Fibroblast of peridontal ligament (primary cell): Measurements from ENCODE around the gene FGGY.
"Not testable (repeated sequence)": the region's sequence is repeated elsewhere in the genome, so short reads cannot be mapped to it uniquely, and the experiment has no call there.

Source experiments
- DNase-seq: peaks from one replicate; pipeline ENCODE4 v3.0.0-alpha.2; 2010; ENCODE audit errors: extremely low read depth

FGGY gene

DNA sequence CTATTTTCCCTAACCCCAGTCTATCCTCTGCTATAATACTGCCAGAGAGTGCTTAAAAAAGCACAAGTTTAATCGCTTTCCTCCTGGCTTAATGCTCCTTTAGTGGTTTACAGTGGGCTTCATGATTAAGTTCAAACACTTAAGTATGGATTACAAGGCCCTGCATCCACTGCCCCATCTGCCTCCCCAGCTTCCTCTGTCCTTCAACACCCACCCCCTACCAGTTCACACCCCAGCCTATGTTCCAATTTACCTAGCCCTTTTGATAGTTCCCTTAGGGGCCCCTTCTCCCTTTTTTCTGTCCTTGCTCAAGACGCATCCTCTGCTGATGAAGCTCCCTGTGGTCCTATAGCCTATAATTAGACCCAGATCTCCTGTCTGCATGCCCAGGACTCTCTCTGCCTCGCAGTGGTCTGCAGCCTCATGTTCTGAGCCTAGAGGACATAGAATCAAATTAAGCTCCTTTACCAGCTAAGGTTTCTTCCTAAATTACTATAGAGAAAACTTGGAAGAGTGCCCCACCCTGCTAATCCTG lies 212.5 kb downstream of the FGGY start:
- DNase-seq: peak; percentile 52

DNA sequence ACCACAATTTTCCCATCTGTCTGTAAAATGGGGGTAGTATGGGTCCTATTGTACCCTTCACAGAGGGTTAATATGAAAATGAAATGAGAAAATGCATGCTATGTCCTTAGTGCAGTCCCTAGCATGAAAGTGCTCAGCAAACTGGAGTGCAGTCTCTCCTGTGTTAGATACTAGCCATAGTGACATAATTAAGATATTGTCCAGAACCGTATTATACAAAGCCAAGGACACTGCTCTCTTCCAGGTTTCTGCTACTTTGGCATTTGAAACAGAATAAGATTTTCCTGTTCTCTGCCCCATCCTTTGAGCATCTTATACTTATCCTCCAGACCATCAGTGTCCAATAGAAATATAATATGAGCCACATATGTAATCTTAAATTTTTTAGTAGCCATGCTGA lies 213.4 kb downstream of the FGGY start:
- DNase-seq: no peak

DNA sequence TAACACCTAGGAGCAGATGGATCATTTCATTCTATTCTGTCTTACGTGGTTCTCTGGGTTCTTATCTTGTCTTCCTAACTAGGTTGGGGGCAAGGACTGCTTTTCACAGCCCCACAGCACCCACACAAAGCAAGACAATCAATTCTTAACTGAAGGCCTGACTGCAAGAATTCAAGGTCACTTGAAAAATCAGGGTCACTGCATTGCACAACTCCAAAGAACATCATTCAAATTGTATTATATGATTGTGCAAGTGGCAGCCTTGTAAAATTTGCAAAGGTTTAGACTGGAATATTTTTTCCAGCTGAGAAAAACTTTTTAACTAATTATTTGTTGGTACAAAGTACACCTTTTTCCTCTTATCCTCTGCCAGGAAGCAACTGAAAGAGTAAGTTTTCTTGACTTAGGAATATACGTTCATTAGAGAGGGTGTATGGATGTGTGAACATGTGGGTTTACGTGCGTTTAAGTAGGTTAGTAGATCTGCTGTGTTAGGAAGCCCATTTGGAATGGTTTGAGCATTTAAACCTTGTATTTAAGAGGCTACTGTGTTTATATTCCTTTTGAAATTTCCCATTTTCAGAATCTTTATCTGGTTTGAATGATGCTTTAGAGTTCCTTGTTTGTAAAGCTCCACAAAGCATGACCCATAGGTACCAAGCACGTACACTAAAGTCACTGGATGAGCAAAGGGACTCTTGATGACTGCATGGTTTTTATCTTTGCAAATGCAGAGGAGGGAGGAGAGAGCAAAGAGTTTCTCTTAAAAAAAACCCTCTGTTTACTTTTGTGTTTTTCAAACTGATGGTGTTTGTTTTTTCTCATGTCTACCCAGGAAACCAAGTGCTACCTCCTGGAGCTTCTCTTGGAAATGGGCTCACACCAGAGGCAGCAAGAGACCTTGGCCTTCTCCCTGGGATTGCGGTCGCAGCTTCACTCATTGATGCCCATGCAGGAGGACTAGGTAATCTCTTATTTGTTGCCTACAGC lies 214.9 kb downstream of the FGGY start:
- peak; percentile 56 for DNase-seq

DNA sequence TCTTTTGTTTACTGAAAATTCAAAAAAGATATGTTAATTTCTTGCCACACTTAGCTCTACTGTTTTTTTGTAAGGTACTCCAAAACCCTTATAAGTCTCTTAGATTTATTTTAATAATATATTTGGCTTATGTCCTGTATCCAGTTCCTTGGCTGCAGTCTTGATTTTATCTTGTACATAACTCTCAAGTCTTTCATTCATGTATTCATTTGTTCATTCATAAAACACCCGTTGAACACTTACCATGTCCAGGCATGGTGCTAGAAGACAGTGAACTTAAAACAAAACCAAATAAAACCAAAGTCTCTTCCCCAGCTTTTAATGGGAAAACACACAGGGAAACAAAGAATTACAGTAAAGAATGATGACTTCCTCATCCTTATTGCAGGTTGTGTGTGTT lies 215.8 kb downstream of the FGGY start:
- no peak for DNase-seq

DNA sequence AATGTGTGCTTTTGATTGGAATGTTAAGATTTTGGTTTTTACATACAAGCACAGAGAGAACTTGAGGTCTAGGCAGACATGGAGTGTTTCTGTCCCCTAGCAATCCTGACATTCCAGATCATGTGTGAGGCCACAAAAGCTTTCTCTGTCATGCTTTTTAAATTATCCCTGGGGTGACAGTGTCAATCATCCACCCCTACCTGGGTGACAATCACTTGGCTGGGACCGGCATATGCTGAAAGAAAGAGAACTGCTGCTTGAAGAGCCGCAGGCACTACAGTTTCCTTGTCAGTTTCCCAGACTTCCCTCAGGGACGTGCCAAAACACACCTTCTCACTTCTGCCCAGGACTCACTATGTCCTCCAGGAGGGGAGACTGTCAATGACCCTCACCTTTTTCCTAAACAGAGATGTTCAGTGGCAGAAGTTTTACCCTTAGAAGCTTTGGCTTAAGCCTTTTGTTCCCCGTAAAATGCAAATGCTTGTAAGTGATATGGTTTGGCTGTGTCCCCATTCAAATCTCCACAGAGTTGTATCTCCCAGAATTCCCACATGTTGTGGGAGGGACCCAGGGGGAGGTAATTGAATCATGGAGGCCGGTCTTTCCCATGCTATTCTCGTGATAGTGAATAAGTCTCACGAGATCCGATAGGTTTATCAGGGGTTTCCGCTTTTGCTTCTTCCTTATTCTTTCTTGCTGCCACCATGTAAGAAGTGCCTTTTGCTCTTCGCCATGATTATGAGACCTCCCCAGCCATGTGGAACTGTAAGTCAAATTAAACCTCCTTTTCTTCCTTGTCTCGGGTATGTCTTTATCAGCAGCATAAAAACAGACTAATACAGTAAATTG lies 217.4 kb downstream of the FGGY start:
- no peak for DNase-seq

DNA sequence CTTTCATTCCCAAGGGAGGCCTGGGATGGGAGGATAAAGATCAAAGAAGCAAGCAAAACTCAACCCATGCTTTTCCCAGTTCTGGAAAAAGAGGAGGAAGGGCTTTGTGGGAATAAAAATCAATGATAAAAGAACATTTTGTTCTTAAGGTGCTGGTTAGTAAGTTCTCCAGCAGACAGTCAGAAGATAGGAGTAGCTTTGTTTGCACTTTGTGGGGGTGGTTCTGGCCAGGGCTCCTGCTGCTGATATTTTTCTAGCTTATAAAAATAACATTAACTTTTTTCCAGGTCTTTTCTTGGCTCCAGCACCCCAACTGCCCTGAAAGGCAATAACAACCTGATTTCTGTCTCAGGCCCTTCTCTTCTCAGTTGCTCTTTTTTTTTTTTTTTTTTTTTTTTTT lies 220.0 kb downstream of the FGGY start:
- no peak for DNase-seq

DNA sequence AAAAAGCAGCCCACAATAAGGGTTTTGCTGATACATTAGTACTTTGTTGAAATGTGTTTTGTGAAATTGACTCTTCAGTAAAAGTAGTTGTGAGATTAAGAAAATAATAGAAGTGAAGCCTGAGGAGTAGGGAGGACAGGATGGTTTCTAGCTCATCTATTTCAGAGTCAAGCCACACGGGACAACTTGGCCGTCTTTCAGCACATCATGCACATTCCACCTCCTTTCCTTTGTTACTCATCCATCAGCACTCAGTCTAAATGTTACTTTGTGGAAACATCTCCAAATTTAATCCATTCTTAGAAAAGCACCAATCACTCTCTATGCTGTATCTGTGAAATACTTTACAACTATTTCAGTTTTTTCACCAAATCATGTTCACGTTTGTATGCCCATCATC lies 223.3 kb downstream of the FGGY start:
- DNase-seq: peak; percentile 60

DNA sequence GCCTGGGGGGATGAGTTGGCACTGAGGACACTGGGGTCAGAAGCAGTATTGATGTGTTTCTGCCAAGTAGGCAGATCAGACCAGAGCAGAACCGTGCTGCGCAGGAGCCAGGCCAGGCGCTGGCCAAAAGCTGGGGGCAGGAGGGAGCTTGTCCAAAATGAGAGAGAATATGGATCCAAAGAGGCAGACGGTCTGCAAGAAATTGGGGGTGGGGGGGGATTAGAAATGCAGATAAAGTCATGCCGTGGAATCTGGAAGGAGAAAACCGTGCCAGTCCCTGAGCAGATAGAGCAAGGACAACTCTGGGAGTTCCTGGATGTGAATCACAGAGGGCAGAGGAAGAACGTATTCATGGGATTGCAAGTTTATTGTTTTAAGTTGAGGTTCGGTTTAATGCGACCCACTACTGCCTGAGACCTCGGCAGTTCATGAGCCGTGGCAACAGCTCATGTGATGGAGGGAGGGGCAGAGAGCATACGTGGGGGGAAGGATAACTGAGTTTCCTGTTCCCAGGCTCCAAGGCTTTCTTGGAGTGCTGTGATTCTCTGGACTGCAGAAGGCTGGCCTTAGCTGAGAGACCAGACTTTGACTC lies 224.0 kb downstream of the FGGY start:
- DNase-seq: peak; percentile 86

DNA sequence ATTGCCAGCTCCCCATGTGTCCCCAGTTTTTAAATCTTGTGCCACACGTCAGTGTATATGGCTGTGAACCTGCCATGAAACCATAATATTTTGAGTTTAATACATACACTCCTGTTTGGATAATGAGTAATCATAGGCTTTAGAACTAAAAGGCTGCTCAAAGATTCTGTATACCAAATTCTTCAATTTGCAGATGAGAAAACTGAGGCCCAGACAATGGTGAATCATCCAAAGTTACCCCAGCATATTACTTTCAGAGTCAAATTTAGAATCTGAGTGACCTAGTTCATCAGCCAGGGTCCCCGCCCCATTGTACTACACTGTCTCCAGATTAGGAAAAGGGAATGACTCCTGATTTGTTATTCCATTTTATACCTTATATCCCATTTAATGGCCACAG lies 224.6 kb downstream of the FGGY start:
- no peak for DNase-seq

DNA sequence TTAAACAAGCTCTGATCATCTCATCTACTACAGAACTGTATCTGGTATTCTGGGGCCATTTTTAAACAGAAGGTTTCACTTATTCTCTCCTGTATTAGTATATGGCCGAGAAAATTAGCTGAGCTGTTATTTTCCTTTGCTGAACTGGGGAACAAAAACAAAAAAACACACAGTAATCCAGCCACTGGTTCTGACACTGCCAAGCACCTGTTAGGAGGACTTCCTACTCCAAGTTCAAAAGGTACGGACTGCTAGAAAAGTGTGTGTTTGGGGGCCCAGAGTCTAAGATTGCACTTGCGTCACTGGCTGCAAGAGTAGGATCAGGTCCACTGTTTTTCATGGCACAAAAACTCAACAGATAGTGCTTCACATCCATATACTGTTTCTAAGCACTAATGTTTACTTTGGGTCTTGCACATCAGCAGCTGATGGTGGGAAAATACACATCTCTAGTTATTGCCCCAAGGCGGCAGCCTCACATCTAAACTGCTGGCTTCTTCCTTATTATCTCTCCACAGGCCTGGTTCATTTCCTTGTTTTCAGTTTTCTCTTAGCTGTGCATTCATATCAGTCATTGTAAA lies 226.1 kb downstream of the FGGY start:
- no peak for DNase-seq

DNA sequence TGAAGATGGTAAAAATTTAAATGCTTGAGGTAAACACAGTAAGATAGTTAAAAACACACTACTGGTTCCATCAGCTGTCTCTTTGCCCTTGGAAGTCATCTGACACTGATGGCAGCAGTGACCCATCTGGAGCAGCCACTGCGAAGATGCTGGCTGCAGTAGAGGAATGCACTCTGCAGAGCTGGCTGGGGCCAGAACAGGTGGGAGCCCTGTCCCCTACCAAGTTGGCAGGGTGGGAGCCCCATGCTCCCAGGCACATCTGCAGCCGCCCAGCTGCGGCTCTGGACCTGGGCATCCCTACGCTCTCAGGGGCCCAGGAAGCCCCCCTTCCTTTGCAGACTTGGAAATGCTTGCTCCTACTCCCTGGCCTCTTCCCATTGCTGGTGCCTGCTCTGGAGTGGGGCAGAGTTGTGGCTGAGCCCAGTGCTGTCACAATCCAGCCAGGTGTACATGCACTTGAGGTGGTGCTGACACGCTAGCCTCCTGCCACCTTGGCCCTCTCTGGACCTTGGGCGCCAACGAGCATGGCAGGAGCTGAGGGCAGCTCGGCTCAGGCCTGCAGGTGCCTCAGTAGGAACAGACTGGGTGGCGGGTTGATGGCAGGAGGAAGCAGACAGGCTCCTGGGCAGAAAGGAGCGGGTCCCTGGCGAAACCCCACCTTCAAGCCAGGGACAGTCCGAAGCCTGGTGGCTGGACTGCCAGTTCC lies 227.0 kb downstream of the FGGY start:
- no peak for DNase-seq

DNA sequence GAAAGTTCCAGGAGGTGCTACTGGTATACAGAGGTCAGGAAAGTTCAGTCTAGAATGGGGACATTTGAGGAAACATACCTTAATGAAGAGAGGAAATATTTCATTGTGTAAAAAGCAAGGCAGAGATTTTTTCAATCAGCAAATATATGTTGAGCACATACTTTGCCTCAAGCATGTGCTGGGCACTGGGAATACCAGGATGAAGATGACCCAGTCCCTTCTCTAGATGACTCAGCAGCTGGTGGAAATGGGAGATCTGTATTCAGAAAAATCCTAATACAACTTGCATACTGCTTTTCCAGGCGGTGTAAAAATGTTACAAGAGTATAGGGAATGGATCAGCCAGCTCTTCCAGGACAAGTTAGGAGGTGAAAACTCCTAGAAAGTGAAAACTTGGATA lies 229.3 kb downstream of the FGGY start:
- no peak for DNase-seq

DNA sequence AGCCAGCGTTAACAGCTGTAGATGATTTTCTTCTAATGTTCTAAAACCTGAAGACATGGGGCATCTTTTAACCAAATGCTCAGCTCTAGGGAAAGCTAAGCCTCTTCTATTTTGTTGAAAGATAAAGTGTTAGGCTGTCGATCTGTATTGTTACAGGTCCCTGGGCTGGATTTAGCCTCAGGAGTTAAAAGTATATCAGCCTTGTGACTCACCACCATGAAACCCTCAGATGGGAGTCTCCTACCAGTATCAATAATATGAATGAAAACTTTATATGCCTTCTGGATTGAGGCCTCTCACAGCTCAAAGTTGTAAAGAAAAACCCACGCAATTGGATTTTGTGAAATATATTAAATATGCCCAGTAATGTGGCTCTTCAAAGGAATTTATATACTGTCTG lies 231.6 kb downstream of the FGGY start:
- no peak for DNase-seq

DNA sequence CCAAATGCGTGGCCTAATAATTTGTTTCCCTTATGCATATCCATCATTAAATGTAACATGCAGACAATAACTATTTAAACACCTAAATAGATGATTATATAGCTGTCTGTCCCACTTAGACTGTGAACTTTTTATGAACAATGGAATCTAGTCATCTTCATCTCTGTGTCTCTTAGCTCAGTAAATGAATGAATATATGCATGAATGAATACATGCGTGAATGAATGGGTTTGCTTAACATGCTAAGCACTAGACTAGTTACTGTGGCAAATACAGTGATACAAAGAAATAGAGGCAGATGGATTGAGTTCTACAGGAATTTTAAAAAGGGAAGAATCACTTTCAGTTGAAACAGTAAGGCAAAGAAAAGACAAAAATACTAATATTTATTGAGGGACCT lies 232.0 kb downstream of the FGGY start:
- no peak for DNase-seq

DNA sequence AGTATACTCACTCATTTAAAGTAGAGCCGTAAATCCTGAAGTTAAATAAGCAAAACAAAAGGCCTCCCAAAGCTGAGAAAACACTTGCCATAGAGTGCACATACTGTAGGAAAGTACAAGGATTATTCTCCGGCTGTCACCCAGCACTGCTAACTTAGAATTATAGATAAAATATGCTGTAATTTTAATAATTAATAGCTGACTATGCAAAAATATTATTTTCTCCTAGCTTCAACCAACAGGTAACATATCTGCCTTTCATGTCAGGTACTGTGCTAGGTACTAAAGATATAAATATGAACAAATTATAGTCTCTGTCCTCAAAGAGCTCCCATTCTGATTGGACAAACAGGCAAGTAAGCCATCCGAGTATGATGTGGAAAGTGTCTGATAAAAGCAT lies 233.2 kb downstream of the FGGY start:
- no peak for DNase-seq

DNA sequence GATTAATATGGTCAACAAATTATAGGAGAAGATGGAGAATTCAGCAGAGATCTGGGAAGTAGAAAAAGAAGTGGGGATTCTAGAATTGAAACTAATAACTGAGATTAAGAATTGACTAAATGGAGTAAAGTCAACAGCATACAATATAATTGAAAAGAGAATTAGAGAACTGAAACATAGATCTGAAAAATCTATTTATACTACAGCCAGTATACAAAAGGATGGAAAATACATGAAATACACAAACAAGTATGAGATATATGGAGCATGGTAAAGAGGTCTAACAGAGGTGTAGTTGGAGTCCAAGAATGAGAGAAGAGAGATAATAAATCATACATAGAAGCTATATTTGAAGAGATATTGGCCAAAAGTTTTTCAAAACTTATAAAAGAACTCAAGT lies 235.2 kb downstream of the FGGY start:
- no peak for DNase-seq

DNA sequence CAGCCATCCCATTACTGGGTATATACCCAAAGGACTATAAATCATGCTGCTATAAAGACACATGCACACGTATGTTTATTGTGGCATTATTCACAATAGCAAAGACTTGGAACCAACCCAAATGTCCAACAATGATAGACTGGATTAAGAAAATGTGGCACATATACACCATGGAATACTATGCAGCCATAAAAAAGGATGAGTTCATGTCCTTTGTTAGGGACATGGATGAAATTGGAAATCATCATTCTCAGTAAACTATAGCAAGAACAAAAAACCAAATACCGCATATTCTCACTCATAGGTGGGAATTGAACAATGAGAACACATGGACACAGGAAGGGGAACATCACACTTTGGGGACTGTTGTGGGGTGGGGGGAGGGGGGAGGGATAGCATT lies 241.6 kb downstream of the FGGY start:
- DNase-seq: not testable (repeated sequence)

DNA sequence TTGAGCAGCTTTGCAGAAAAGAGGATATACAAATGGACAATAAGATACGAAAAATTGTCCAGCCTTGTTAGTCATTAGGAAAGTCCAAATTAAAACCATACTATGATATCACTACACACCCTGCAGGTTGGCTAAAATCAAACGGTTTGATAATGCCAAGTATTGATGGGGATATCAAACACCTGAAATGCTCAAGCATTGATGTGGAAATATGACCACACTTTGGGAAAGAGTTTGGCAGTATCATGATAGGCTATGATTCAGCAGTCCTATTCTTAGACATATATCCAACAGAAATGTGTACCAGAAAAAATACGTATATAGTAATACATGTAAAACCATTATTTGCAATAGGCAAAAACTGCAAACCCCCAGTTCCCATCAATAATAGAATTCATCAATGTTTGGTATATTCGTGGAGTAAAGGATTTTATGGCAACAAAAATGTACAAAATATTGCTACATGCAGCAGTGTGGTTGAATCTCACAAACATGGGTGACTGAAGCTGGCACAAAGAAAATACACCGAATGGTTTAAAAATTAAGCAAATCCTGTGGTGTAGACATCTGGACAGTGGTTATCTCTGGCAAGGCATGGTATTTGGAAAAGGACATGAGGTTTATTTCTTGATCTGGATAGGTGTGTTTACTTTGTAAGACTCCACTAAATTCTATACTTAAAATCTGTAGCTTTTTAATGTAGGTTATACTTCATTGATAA lies 243.2 kb downstream of the FGGY start:
- DNase-seq: peak; percentile 30

DNA sequence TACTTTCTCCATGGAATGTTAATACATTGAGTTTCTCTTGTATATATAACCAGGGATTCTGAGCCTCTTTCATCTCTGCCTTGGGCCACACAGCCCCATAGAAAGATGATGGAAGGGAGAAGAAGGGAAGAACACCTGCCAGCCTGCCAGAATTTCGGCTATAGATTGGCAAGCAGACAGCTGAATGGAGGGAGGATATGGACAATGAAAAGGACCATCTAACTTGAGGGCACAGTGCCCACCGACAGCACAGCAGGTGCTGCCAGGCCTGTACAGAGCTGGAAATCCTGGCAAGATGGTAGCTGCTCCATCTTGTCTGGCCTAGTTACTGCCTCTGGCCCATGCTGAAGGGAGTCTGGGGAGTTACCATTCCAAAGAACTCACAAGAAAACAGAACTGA lies 244.3 kb downstream of the FGGY start:
- no peak for DNase-seq

DNA sequence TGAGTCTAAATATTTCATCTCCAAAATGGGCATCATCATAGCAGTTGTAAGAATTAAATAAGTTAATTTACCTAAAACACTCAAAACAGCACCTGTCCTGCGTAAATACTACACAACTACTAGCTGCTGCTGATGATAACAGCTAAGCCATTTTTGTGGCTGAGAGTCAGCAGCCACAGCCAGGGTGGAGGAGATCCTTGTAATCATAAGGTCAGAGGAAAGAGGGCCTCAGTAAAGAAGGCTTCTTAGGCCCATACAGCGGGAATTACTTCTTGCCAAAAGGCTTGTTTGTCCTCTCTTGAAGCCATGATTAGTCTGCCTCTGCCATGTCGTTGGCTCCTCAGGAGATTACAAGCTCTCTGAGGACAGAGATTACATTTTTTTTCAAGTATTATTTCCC lies 245.0 kb downstream of the FGGY start:
- DNase-seq: peak; percentile 15
